ENCODE results near the gene NIF3L1. TPM values are rescaled to one million over a fixed set of nuclear protein-coding genes. Genes with fewer than 3 reads are reported as not detected.

Gene NIF3L1
- total and polyA plus RNA-seq, 9 of the 15 experiments (the other 6 are each of a cell fraction or from before 2014, with no cell fraction given), result 26.7 to 89.5 (median 45.6) TPM

- TF ChIP-seq SRF (CRISPR knock-in tag; IDR thresholded peaks at IDR 0.05), result 0 out of 4 replicates have a peak, but pooled peaks of 1 of the 2 experiments have one; percentile 10
Observed at GRCh38 chr2:200888704-200889625, at the start of gene NIF3L1, which contains the start of gene PPIL3 (continued).

GRCh38 chr2:200839513-200839912 is 49.7 kb upstream of the NIF3L1 start:
- H3K9me1 ChIP-seq (ENCODE audit: control insufficient read depth, insufficient read depth, low read length), result no peaks in the 10 kb centered on the region
- no peak overlapping the region for H3K27ac ChIP-seq (ENCODE audit: extremely low read depth, low read depth, low read length)
- ATAC-seq (no peak), FAIRE-seq (no peak), DNase-seq (ENCODE audit: extremely low read depth in 1 of 4, low spot score in 3 of 4) (no peak)
- no peaks in the 10 kb centered on the region for H3K27me3 ChIP-seq (ENCODE audit: control insufficient read depth in 2 of 2, insufficient read depth in 2 of 2, low read length in 2 of 2)
- BruUV-seq (replicated peaks), result no TSS peak
- no peak overlapping the region for H3K4me2 ChIP-seq (ENCODE audit: insufficient read depth, low read length)
- intact Hi-C loops (cut with micrococcal nuclease), result no loop called here
- no peaks in the 10 kb centered on the region for H4K20me1 ChIP-seq (replicated peaks; ENCODE audit: control insufficient read depth, insufficient read depth, low read length)
- in situ Hi-C loops (cut with MboI), result no loop called here
- CTCF ChIA-PET (ENCODE audit: low intra/inter-chr PET ratio), result no interaction called here
- peaks cover 0 to 5% of the 10 kb centered on the region in 2 experiments; a peak in 1 of 5 replicates for H3K4me1 ChIP-seq (replicated peaks in 1 of 2; ENCODE audit: control insufficient read depth in 2 of 2, insufficient read depth in 2 of 2, low read length in 2 of 2)
- no peak overlapping the region for H3K9ac ChIP-seq (ENCODE audit: insufficient read depth in 1 of 2, low read depth in 2 of 2, low read length in 2 of 2)
- WGBS (ENCODE audit: insufficient coverage, low coverage, missing lambda C conversion rate), result 36% methylated on average over 2 of the region's 3 CpGs
- POLR2A ChIA-PET, result interaction anchor here (1.4 to 1.7 kb wide), 2 partner anchors 9 to 24 kb away, joined by 5 to 6 read pairs; partner anchors contain the start of gene CLK1
- no peaks in the 10 kb centered on the region for H3K79me2 ChIP-seq (ENCODE audit: control insufficient read depth, insufficient read depth, low read length)
- no peak overlapping the region for H3K4me3 ChIP-seq
- H2AFZ ChIP-seq (ENCODE audit: low read depth, low read length), result no peak overlapping the region
- 0 out of 2 replicates have a peak, but pooled peaks cover 4% of the 10 kb centered on the region for H3K9me3 ChIP-seq (replicated peaks; ENCODE audit: control insufficient read depth, insufficient read depth, low read depth, low read length)
- no peaks in the 10 kb centered on the region for H3K36me3 ChIP-seq (ENCODE audit: control insufficient read depth, insufficient read depth, low read length)
- TF ChIP-seq ZNF589 (CRISPR knock-in tag; IDR thresholded peaks at IDR 0.05; ENCODE audit: low read depth) (no peak), ZBTB43 (CRISPR knock-in tag; IDR thresholded peaks at IDR 0.05) (no peak), ZNF316 (IDR thresholded peaks at IDR 0.05) (no peak), E2F4 (CRISPR knock-in tag; IDR thresholded peaks at IDR 0.05; ENCODE audit: low read depth) (no peak), CREM (IDR thresholded peaks at IDR 0.05; ENCODE audit: low read depth) (no peak), TCFL5 (CRISPR knock-in tag; conservative IDR thresholded peaks at IDR 0.05) (no peak), RBFOX2 (IDR thresholded peaks at IDR 0.05; ENCODE audit: low read depth, low read length) (no peak), FUS (optimal IDR thresholded peaks at IDR 0.05; ENCODE audit: low read depth, low read length) (no peak), ZMIZ1 (IDR thresholded peaks at IDR 0.05; ENCODE audit: low read depth in 2 of 2, low read length in 2 of 2) (no peak), RFX1 (IDR thresholded peaks at IDR 0.05) (no peak), ILF3 (IDR thresholded peaks at IDR 0.05; ENCODE audit: borderline replicate concordance) (no peak), POLR3A (IDR thresholded peaks at IDR 0.05; ENCODE audit: borderline replicate concordance, extremely low read depth, insufficient read depth, insufficient read length) (no peak), ARID2 (IDR thresholded peaks at IDR 0.05) (no peak)

Data from K562 (cell line).